Stimulated activated CD4-positive, alpha-beta T cell treated with anti-CD3 and anti-CD28 coated beads, Interleukin-15, amount 100 ng/mL, for 24 hours (primary cell): Measurements from ENCODE around the gene INSM1.
"Not testable (repeated sequence)": the region's sequence is repeated elsewhere in the genome, so short reads cannot be mapped to it uniquely, and the experiment has no call there.

Experiments
- DNase-seq: peaks from one replicate; pipeline ENCODE4 v3.0.0-alpha.2; 2020

Gene INSM1, protein sequence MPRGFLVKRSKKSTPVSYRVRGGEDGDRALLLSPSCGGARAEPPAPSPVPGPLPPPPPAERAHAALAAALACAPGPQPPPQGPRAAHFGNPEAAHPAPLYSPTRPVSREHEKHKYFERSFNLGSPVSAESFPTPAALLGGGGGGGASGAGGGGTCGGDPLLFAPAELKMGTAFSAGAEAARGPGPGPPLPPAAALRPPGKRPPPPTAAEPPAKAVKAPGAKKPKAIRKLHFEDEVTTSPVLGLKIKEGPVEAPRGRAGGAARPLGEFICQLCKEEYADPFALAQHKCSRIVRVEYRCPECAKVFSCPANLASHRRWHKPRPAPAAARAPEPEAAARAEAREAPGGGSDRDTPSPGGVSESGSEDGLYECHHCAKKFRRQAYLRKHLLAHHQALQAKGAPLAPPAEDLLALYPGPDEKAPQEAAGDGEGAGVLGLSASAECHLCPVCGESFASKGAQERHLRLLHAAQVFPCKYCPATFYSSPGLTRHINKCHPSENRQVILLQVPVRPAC

DNA sequence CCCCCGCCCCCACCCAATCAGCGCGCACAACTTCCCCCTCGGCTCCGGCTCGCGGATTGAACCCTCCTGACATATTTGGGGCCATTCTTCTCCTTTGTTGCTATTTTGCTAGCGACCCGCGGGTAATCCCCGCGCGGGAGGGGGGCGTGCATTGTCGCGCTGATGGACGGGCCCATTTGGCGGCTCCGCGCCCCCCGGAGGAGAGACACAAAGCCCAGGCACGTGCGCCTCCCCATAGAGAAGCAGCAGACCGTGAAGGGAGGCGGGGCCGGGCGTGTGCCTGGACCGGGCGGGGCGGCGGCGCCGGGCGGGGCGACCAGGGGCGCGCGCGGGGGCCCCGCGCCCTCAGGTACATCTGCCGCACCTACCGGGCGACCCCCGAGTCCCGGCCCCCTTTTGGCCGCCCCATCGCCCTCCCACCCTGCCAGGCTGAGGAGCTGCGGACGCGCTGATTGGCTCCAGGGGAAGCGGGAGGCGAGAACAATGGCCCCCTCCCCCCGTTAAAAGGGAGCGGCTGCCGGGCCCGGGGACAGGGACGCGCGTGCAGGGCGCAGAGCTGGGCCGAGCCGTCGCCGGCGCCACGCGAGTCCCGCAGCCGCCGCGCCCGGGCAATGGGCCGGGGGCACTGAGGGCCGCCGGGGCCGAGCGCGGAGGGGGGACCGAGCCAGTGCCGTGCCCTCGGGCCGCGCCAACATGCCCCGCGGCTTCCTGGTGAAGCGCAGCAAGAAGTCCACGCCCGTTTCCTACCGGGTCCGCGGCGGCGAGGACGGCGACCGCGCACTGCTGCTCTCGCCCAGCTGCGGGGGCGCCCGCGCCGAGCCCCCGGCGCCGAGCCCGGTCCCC, at the start of gene INSM1:
Gene INSM1 (plus strand): TSS at position 530 of the 843 bp plus-strand sequence. CDS start 164 bp downstream, at position 694.
- peak; percentile 69 for DNase-seq

DNA sequence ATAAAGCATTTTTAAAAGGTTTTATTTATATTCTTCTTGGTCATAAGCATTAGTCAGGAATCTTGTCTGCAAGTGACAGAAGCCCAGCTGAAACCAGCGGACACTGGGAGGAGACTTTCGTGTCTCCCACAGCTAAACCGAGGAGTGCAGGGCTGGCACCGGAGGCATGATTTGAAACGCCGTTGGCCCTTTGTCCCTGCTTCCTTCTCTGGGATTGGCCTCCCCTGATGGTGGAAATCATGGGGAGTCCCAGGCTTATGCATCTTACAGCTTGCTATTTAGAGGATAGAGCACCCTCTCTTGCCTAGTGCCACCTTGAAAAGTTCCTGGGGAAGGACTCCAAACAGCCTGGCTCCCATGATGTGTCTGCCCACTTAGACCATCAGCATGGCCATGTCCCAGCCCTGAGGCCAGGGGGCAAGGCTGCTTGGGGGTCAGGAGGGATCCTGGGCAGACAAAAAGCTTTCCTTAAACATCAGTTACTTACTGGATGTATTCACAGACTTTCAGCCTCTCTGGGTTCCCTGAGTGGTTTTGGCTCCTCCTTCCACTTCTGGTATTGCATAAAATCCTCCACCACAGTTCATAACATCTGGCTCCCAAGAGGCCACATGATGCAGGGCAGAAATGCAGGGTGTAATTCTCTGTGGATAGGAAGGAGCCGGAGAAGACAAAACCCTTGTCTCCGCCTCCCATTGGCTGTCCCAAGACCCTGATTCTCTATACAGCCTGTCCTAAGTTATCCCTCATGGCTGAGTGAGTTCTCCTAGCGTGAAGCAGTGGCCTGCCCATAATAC, 49.3 kb upstream of the INSM1 start:
- DNase-seq = no peak

DNA sequence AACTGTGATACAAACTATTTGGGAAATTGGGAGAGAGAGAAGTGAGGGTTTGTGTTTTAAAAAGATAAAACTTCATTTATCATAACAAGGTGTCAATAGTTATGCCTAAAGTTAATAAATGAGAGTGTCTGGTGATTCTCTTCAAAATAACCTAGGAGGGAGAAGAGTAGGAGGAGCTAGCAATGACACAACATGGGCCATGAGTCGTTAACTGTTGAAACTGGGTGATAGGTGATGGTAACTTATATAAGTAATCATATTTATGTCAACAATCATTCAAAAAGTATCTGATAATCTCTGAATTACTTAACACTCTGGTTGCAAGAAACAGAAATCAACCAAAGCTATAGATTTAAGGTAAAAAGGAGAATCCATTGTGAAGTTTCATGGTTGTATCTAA, 46.8 kb upstream of the INSM1 start:
- DNase-seq = no peak

DNA sequence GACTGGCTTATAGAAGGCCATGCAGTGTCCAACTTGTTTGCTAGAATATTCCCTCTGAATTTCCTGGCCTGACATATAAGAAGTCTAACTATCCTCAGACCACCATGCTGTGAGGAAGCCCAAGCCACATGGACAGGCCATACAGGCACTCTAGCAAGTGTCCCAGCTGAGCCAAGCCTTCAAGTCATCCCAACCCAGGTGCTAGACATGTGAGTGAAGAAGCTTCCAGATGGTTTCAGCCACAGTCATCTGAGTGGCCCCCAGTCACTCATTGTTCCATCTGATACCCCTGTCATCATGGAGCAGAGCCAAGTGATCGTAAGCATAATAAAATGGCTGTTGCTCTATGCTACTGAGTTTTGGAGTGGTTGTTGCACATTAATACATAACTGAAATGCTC, 46.0 kb upstream of the INSM1 start:
- DNase-seq = no peak

DNA sequence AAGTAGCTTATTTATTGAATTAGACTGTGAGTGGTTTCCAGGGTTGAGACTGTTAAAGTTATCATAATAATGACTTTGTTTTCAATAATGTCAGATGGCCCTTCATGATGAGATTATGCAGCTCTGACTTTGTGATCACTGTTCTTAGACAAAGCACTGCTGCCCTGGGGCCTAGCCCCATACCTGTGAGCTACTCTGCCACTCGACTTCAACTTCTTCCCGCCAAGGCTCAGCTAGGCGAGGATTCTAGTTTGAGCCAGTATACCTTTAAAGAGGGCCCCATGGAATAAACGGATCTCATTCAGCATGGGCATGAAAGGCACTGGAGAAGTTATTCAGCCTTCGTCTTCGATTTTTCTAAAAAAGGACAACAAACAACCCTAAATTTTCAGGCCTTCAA, 45.0 kb upstream of the INSM1 start:
- no peak for DNase-seq

DNA sequence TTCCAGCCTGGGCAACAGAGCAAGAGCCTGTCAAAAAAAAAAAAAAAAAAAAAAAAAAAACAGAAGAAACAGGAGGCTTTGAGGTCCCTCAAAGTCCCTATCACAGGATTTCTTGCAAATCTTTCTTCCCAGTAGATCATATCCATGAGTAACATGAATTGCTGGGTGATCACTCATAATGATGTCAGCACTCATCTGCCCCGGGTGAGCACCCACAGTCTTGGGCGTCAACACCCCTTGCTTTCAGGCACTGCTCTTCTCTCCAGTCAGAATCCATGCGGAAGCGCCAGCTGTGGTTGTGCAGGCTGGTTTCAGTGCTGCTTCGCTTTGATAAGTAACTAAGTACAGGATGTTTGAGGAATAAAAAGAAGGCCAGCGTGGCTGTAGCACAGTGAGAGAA, 40.2 kb upstream of the INSM1 start:
- no peak for DNase-seq

DNA sequence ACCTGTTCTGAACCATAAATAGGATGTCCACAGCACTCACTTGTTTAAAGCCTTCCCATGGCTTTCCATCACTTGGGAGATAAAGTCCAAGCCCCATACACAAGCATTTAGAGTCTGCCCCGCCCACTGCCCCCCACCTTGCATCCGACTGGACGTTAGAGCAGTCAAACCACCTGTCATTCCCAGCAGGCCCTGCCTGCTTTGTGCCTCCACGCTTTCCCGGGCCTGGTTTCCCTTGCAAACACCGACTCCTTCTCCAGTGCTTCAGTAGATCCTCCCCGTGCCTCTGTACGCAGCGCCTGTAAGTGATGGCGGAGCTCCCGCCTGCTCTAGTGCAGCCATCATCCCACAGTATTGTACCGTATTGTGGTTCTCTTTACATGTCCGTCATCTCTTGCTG, 38.3 kb upstream of the INSM1 start:
- DNase-seq = no peak

DNA sequence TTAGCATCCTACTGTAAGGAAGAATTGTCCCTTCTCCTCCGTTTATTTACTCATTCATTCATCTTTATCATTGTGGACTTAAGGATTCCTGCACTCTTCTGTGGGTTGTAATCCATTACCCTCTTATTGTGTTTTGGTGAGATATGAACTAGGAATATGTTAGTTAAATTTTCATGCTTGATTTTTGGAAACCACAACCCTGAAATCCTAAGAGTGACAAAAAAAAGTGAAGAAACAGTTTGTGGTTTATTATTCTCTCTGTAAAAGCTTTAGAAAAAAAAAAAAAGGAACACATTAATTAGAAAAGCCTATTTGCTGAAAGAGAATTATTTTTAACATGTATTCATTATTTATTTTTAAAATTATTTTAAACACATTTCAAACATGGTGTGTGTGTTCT, 36.7 kb upstream of the INSM1 start:
- no peak for DNase-seq

DNA sequence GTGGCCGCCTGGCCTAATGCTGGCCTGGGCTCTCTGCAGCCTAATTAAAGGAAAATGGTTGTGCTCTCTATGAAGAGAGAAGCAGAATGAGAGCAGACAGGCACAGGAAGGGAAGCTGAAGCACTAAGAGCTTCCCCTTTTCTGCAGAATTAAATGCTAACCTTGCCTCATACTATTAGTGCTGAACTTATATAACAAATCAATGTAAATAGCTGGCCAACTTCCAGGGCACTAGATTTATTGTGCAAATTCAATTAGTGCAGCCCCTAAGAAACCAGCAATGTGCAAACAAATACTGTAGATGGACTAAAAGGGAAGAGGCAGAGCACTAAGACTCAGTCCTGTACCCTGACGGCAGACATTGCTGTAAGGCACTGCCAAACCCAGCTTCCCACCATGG, 36.1 kb upstream of the INSM1 start:
- no peak for DNase-seq

DNA sequence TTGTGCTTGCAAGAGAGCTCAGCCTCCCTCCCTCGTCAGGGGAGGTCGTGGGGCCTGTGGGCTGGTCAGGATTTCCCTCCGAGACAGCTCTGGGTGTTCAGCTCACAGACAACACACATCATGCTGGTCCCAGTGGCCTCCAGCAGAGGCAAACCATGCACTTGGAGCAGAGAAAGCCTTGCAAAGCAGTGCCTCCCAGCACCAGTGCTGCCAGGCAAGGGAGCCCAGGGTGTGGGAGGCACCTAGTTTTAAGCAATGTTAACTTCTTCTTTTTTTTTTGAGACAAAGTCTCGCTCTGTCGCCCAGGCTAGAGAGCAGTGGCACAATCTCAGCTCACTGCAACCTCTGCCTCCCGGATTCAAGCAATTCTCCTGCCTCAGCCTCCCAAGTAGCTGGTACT, 34.0 kb upstream of the INSM1 start:
- no peak for DNase-seq

DNA sequence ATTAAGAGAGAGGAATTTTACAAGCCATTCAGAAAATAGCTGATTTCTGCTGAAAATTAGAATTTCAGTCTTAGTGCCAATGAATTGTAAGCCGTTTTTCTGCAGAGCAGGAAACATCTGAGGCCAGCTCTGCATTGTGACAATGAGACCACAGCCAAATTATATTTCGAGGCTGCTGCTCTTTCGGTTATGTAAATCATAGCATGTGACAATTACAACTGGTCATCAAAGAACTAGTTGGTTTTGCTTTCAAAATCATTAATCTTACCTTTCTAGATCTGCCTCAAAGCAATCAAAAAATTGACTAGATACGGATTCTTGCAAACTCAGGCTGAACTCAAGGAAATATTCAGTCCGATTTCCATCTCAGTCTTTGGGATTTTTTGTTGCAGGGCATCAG, 33.4 kb upstream of the INSM1 start:
- DNase-seq = no peak

DNA sequence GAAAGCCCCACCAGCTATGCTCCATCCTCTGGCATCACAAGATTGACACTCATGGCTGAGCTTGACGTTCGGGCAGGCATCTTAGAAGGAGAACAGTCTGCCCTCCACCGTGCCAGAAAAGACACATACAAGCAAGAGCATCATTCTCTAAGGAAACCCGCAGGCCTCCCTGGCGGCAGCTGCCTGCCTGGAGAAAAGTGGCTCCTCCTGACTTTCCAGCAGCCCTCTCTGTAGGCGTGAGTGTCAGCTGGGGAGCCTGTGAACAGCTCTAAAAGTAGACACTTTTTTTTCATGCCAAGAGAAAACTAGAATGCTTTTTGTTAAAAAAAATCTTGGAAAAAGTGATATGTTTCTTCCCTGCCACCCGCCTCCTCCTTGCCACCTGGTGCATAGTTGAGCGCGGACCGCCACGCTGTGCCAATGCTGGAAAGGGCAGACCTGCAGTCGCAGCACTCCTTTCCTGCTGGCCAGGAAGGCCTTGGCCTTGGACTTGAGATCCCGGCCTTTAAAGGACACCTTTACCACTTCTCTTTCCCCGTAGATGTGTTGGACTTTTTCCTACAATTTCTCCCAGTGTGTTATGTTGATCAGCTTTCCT, 29.7 kb upstream of the INSM1 start:
- no peak for DNase-seq

DNA sequence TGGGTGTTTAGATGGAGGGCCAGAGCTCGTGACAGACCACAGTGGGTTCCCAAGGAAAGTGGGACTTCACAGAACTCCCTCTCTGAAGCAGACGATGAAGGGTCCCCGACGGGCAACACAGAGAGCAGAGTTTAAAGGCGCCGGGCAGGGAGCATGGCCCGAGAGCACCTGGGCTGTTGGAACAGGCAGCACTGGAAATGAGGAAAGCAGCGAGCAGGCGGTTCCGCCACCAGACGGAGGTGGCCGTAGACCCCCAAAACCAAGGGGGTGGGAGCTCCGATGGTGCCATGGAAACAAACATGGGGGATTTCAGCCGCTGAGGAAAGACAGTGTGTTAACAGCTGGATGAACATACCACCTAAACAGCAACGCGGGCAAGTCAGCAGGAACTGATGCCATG, 27.5 kb upstream of the INSM1 start:
- no peak for DNase-seq

DNA sequence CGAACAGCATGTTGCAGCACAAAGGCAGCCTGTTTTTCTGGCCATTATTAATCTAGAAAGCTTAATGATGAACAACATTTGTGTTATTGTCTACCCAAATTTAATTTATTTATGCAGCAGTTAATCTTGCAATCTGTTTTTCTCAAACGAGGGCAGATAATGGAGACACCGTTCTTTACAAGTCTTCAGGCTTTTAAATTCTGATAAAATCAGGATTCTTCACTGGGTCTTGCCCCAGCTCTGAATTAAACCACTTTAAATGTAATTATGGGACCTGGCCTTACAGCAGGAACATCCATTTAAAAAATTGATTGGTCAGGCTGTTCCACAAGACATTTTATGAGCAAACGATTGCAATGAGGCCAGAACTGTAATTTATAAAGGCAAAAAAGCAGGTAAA, 26.5 kb upstream of the INSM1 start:
- no peak for DNase-seq

DNA sequence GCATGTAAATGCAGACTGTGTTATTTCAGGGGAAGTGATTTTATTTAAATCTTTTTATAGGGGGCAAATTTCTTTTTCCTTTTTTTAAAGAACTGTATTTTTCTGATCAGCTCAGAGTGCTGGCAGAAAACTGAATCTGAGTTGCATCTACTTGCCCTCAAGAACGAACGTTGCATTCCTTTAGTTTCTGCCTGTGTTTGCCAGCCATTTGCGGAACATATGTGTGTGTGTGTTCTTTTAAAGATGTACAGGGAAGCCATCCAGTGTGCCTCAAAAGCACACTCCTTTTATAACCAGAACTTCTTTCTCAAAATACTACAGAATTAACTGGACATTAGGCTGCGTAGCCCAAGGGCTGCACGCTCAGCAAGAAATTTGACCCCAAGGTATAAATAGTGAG, 25.8 kb upstream of the INSM1 start:
- no peak for DNase-seq

DNA sequence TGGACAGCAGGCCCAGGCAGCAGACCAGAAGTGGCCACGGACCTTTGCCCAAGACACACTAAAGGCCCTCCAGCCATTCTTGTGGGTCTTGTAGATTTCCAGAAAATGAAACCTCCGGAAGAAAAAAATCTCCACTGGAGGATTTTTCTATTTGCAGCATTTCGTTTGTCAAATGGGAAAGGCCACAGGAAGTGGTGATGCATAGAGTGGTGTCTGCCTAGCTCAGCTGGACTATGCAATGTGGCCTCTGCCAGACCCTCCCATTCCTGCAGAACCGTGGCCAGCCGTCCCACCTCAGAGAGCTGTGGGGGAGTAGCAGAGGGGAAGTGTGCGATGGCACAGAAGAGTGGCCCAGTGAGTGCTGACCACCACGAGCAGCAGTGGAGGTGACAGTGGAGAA, 24.0 kb upstream of the INSM1 start:
- no peak for DNase-seq

DNA sequence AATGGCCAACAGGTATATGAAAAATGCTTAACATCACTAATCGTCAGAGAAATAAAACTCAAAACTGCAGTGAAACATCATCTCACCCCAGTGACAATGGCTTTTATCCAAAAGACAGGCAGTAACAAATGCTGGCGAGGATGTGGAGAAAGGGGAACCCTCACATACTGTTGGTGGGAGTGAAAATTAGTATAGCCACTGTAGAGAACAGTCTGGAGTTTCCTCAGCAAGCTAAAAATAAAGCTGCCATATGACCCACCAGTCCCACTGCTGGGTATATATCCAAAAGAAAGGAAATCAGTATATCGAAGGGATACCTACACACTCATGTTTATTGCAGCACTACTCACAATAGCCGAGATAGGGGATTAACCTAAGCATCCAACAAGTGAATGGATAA, 23.4 kb upstream of the INSM1 start:
- no peak for DNase-seq

DNA sequence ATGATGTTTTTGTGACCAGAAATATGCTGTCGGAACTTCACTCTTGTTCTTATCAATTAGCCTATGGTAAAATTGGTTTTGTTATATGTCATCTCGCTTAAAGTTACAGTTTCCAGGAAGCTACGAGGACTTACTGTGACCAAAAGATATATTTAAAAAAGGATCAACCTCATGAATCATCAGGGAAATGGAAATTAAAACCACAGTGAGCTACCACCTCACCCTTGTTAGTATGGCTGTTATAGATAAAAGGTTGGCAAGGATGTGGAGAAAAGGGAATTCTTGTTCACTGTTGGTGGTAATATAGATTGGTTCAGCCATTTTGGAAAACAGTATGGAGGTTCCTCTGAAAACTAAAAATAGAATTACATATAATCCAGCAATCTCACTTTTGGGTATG, 14.3 kb upstream of the INSM1 start:
- no peak for DNase-seq

DNA sequence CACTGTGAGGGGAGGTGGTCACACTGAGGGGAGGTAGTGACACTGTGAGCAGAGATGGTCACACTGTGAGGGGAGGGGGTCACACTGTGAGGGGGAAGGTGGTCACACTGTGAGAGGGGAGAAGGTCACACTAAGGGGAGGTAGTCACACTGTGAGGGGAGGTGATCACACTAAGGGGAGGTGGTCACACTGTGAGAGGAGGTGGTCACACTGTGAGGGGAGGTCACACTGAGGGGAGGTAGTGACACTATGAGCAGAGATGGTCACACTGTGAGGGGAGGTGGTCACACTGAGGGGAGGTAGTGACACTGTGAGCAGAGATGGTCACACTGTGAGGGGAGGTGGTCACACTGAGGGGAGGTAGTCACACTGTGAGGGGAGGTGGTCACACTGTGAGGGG, 12.4 kb upstream of the INSM1 start:
- not testable (repeated sequence) for DNase-seq

DNA sequence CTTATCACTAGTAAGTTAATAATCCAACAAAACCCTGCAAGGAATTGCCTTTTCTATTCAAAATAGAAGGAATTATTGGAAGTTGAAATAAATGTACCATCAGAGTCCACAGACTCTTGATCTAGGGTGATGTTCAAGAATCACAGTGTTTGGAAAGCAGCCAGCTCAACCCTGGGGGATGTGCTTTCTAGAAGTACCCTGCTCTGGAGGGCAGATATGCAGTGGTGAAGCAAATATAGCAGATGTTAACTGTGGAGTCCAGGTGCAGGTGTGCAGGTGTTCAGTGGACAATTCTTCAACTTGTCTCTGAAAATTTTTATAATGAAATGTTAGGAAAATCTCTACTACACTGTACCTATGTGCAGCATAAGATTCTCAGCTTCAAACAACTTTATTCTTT, 9.1 kb upstream of the INSM1 start:
- no peak for DNase-seq

DNA sequence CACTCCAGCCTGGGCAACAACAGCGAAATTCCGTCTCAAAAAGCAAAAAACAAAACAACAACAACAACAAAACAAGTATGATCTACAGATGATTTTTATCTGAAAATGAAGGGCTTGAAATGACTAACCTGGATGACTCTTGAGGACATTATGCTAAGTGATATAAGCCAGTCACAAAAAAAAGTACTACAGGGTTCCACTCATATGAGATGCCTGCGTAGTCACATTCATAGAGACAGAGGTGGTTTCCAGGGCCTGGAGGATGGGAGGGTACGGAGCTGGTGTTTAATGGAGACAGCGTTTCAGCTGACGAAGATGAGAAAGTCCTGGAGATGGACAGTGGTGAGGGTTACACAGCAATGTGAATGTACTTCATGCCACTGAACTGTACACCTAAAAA, 8.3 kb upstream of the INSM1 start:
- no peak for DNase-seq

DNA sequence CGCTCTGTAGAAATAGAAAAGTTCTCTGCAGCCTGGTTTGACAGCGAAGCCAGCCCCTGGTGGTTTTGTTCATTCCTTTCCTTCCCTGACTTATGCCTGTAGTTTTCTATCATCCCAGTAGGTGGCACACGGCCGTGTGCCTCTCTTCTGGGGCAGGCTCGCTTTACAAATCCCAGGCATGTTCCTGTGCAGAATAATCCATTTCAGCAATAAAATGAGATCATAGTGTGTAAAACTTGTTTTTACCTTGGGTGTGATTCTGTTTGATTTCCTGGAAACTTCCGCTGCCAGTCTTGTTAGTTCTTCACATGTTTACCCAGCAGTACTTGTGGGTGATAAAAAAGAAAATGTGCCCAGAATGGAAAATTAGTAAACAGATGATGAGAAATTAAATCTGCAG, 7.4 kb upstream of the INSM1 start:
- DNase-seq = peak; percentile 59
